HG03457 (cell line): Measurements from ENCODE around the gene PLD3.
"Not testable (repeated sequence)": the region's sequence is repeated elsewhere in the genome, so short reads cannot be mapped to it uniquely, and the experiment has no call there.

ENCODE experiments used
- ATAC-seq: cut with Tn5 transposase; IDR thresholded peaks from one replicate; pipeline ENCODE4 v1.9.1; 2021; ENCODE audit warnings: moderate number of reproducible peaks; ENCODE audit not compliant: unreplicated experiment

Gene PLD3

DNA sequence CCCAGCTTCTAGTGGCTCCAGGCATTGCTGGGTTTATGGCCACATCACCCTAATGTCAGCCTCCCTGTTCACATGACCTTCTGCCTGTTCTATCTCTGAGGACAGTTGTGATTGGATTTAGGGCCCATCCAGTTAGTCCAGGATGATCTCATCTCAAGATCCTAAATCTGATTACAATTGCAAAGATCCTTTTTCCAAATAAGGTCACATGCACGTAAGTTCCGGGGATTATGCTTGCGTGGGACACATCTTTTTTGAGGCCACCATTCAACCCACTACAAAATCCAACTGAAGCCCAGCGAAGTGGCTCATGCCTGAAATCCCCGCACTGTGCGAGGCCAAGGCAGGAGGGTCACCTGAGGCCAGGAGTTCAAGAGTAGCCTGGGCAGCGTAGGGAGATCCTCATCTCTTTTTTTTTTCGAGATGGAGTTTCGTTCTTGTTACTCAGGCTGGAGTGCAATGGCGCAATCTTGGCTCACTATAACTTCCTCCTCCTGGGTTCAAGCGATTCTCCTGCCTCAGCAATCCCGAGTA lies 12.3 kb downstream of the PLD3 start:
- ATAC-seq: no peak

DNA sequence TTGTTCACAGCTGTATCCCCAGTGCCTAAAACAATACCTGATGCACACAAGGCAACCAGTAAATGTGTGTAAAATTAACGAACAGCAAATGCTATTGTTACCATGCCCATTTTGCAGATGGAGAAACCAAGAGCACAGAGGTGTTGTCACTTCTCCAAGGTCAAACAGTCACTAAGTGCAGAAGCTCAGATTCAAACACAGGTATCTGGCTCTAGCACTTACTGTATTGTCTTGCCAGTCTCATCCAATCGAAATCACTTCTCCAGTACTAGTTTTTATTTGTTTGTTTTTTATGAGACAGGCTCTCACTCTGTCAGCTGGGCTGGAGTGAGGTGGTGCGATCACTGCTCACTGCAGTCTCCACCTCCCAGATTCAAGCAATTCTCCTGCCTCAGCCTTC lies 13.7 kb downstream of the PLD3 start:
- no peak for ATAC-seq

DNA sequence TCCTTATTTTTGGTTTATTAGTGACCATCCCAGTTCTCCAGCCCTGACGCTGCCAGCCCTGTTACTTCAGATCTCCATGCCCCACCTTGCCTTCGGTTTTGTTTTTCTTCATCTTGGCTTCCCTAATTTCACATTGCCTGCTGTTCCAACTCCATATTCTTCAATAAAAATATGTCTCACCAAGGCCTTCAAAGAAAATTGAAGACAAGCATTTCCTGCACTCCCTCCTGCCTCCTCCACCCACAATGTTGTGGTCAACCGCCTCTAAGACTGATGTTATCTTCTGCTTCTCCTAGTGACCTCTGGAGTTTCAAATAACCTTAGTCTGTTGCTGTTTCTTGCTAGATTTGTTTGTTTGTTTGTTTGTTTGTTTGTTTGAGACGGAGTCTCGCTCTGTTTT lies 14.6 kb downstream of the PLD3 start:
- ATAC-seq: no peak

DNA sequence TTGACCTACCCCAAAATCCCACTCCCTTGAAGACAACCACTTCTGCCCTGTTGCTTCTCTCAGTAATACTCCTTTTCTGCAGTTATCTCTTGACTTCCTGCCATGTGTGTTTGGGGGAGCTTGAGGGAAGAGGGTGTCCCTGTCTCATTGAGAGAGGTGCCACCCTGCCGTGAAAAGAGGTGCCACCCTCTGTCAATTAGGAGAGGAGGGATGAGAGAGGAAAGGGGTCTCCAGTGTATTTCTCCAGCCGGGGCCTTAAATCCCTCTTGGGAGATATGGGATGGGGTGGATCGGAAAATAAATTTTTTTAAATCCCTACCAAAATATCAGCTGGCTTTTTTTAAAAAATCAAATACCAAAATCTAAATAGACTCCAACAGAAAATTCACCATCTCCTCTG lies 16.5 kb downstream of the PLD3 start:
- ATAC-seq: no peak

DNA sequence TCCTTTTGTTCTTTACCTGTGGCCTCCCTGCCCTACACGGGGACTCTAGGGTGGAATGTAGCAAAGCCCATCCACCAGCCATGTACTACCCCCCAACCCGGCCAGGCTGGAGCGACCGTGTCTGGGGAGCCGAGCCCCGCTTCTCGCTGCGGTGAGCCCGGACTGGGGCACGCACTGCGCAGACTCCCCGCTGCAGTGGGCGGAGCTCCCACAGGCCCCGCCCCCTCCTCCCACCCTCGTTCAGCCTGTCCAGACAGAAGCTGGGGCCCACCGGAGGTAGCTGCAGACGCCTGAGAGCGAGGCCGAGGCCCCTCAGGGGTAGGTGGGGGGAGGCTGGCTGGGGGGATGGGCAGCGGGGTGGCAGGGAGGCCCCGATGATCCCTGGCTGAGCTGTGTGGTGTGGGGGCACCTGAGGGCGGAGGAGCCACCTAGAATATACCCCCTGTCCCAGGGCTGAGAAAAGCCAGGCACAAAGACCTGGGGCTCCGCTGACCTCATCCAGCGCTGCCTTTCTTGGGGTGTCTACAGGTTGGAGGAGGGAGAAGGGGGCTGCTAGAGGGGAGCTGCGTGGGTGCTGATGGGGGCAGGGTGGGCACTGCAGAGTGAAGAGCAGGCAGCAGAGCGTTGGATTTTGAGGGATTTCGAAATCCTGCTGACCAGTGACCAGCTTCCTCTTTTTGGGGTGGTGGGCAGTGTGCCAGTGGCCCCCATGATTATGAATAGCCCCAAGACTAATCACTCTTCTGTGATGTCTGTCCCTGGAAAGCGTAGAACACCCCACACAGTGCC lies 17.3 kb downstream of the PLD3 start:
- no peak for ATAC-seq

- no peak for ATAC-seq
Observed at GRCh38 chr19:40366697-40367561, 18.4 kb downstream of the PLD3 start.

DNA sequence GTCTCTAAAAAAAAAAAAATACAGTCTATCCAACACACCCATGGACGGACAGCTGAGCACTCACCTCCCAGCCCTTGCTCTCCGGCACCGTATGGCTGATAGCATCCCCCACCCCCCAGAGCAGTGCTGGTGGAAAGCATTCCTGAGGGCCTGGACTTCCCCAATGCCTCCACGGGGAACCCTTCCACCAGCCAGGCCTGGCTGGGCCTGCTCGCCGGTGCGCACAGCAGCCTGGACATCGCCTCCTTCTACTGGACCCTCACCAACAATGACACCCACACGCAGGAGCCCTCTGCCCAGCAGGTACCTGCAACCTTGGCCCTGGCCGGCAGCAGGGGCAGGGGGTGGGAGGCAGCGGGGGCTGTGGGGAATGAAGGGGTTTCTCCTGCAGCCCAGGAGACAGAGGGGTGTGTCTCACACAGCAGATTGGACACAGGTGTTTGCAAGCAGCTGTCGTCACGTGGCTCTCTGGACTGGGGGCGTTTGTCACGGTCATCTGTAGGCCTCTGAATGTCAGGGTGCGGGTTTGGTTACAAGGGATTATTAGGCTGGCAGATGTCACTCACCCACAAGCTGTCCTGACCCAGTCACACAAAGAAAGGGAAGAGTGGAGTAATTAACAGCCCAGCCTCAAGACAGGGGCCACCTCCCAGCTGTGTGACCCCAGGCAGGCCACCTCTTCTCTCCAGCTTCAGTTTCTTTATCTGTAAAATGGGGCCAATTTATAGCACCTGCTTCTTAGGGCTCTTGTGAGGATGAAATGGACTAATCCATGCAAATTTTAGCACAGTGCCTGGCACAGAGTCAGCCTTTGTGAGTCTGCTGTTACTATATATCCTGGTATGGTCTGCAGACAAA lies 19.3 kb downstream of the PLD3 start:
- ATAC-seq: no peak

DNA sequence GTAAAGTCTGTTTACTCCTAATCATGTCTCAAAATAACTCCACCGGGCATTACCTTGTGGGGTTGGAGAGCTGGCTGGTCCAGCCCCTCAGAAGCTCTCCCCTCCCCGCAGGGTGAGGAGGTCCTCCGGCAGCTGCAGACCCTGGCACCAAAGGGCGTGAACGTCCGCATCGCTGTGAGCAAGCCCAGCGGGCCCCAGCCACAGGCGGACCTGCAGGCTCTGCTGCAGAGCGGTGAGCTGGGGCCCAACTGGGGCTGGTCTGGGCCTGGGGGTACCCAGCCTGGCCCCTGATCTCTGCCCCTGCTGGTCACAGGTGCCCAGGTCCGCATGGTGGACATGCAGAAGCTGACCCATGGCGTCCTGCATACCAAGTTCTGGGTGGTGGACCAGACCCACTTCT lies 21.3 kb downstream of the PLD3 start:
- ATAC-seq: no peak

DNA sequence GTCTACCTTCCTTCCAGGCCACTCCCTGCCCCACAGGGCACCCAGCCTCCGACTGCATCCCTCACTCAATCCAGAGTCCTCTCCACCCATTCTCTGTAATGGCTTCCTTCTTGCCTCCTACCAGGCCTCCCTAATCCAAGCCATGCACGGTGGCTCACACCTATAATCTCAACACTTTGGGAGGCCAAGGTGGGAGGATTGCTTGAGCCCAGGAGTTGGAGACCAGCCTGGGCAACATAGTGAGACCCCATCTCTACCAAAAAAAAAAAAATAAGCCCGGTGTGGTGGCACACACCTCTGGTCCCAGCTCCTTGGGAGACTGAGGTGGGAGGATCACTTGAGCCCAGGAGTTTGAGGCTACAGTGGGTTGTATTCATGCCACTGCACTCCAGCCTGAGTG lies 21.8 kb downstream of the PLD3 start:
- not testable (repeated sequence) for ATAC-seq

GRCh38 chr19:40370997-40371801 lies 22.7 kb downstream of the PLD3 start:
- ATAC-seq: no peak

DNA sequence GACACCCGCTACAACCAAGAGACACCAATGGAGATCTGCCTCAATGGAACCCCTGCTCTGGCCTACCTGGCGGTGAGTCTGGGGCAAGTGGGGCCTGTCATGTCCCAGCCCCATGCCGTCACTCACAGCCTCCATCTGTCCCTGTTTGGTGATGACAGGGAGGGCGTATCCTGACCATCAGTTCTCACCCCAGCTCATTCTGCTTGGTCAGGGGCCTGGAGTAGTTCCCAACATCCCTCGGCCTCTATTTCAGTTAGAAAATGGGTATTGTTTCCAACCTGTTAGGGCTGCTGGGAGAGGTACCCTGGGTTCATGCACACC lies 23.3 kb downstream of the PLD3 start:
- no peak for ATAC-seq

DNA sequence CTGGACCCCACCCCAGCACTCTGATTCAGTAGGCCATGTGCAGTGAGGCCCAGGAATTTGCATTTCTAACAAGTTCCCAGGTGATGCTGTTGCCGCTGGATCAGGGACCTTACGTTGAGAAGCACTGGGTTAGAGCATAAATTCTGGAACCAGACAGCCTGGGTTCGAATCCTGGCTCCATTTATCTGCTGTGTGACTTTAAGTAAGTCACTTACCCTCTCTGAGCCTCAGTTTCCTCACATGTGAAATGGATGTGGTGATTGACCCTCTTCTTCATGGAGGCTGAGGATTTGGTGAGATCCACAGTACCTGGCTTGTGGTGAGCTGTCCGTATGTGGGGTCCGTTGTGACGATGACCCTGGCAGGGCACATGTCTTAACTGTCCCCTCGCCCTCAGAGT lies 25.6 kb downstream of the PLD3 start:
- no peak for ATAC-seq

GRCh38 chr19:40376286-40376862 lies 27.9 kb downstream of the PLD3 start:
- no peak for ATAC-seq

DNA sequence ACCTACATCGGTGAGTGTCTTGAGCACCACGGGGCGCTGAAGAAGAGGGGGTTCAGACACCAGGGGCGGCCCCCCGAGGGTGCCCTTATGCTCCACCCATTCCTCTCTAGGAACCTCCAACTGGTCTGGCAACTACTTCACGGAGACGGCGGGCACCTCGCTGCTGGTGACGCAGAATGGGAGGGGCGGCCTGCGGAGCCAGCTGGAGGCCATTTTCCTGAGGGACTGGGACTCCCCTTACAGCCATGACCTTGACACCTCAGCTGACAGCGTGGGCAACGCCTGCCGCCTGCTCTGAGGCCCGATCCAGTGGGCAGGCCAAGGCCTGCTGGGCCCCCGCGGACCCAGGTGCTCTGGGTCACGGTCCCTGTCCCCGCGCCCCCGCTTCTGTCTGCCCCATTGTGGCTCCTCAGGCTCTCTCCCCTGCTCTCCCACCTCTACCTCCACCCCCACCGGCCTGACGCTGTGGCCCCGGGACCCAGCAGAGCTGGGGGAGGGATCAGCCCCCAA lies 29.4 kb downstream of the PLD3 start:
- ATAC-seq: no peak

DNA sequence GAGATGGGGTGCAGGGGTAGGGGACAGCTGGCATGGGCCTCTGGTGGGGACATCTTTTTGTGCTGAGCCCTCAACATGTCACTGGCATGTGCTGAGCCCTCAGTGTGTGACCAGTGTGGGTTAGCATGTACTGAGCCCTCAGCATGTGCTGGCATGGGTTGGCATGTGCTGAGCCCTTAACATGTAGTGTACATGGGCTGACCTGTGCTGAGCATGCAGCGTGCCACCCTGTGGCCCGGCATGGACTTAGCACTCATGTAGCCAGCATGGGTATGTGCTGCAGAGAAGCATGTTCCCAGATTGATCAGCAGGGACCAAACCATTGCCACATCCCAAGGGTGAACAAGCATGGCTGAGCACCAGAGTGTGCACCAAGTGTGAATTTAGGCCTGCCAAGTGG lies 30.0 kb downstream of the PLD3 start:
- no peak for ATAC-seq

GRCh38 chr19:40379446-40380198 lies 31.1 kb downstream of the PLD3 start:
- ATAC-seq: no peak

GRCh38 chr19:40380199-40381037 lies 31.9 kb downstream of the PLD3 start:
- ATAC-seq: no peak

GRCh38 chr19:40381321-40381720 lies 32.8 kb downstream of the PLD3 start:
- ATAC-seq: no peak
